DND-41 (cell line): ENCODE results near the gene NEU1.

ENCODE experiments used
- ATAC-seq: fragments of 200-7000 bp; cut with Tn5 transposase; 3 replicates; pipeline ENCODE4 v1.9.1; 2021; ENCODE audit warnings: low read depth; ENCODE audit not compliant: insufficient read depth
- DNase-seq: peaks from one replicate; pipeline ENCODE4 v3.0.0-alpha.2; 2020
- H2AFZ ChIP-seq: 2 replicates; pipeline ENCODE4 v1.6.0; 2012; ENCODE audit warnings: low read depth, low read length
- H3K27ac ChIP-seq: 2 replicates; pipeline ENCODE4 v1.5.1; 2012; ENCODE audit warnings: low read length, inconsistent platforms
- H3K27me3 ChIP-seq: fragments of 200-600 bp; sonication (generic); 2 replicates; pipeline ENCODE4 v1.6.0; 2012; ENCODE audit warnings: low read length, mild to moderate bottlenecking, inconsistent platforms; ENCODE audit not compliant: insufficient read depth, poor library complexity
- H3K36me3 ChIP-seq: 2 replicates; pipeline ENCODE4 v1.5.1; 2012; ENCODE audit warnings: low read length, inconsistent platforms; ENCODE audit not compliant: insufficient read depth
- H3K4me1 ChIP-seq: 2 replicates; pipeline ENCODE4 v1.5.1; 2012; ENCODE audit warnings: mild to moderate bottlenecking, low read length; ENCODE audit not compliant: insufficient read depth
- H3K4me2 ChIP-seq: 2 replicates; pipeline ENCODE4 v1.6.0; 2012; ENCODE audit warnings: mild to moderate bottlenecking, moderate library complexity, low read length, inconsistent platforms; ENCODE audit not compliant: insufficient read depth
- H3K4me3 ChIP-seq, 2 experiments: fragments of 200-600 bp in 1 of 2; shearing (Covaris generic) in 1 of 2; 2 replicates each; pipeline ENCODE4 v1.5.1; 2012 to 2016; ENCODE audit warnings: inconsistent platforms in 2 of 2, low read length in 2 of 2, mild to moderate bottlenecking in 2 of 2, low read depth in 1 of 2, moderate library complexity in 1 of 2
- H3K79me2 ChIP-seq: 2 replicates; pipeline ENCODE4 v1.6.0; 2012; ENCODE audit warnings: low read length, inconsistent platforms; ENCODE audit not compliant: insufficient read depth
- H3K9ac ChIP-seq: 2 replicates; pipeline ENCODE4 v1.6.0; 2012; ENCODE audit warnings: low read depth, mild to moderate bottlenecking, inconsistent platforms, low read length, moderate library complexity
- H3K9me3 ChIP-seq: 2 replicates; pipeline ENCODE4 v1.5.1; 2012; ENCODE audit warnings: low read length, moderate library complexity, mild to moderate bottlenecking, inconsistent platforms; ENCODE audit not compliant: insufficient read depth, severe bottlenecking
- H4K20me1 ChIP-seq: 2 replicates; pipeline ENCODE4 v1.6.0; 2012; ENCODE audit warnings: low read length; ENCODE audit not compliant: insufficient read depth
- CTCF ChIP-seq: IDR thresholded peaks from 2 replicates; pipeline ENCODE4 v1.5.1; 2012; ENCODE audit warnings: borderline replicate concordance, low read length, moderate library complexity, mild to moderate bottlenecking; ENCODE audit not compliant: poor library complexity, severe bottlenecking; ENCODE audit errors: extremely low read depth
- EZH2 ChIP-seq: IDR thresholded peaks from 3 replicates; pipeline ENCODE4 v1.6.1; 2012; ENCODE audit warnings: borderline replicate concordance, low read depth, mild to moderate bottlenecking, moderate library complexity, low read length, inconsistent platforms; ENCODE audit not compliant: severe bottlenecking

NEU1 gene

GRCh38 chr6:31837369-31838113, 25.1 kb downstream of the NEU1 start:
- peak overlapping the region; percentile 32 for H3K27ac ChIP-seq
- H4K20me1 ChIP-seq = peaks cover 40% of the 10 kb centered on the region
- H3K79me2 ChIP-seq = peaks cover 65% of the 10 kb centered on the region

GRCh38 chr6:31836474-31837368, 25.9 kb downstream of the NEU1 start:
- ATAC-seq = no peak
- TF ChIP-seq CTCF = no peak
- no peak for DNase-seq
- H3K36me3 ChIP-seq = peaks cover 53% of the 10 kb centered on the region
- peak overlapping the region; percentile 81 for H3K9ac ChIP-seq
- no peaks in the 10 kb centered on the region for H3K9me3 ChIP-seq
- H2AFZ ChIP-seq = no peak overlapping the region
- H3K27me3 ChIP-seq = no peaks in the 10 kb centered on the region
- peaks cover 67% of the 10 kb centered on the region for H3K79me2 ChIP-seq
- H3K27ac ChIP-seq = peak overlapping the region; percentile 95
- H4K20me1 ChIP-seq = peaks cover 40% of the 10 kb centered on the region
- H3K4me3 ChIP-seq = peak overlapping the region; percentile 86 to 92; a peak in 3 of 4 replicates
- H3K4me2 ChIP-seq = peak overlapping the region; percentile 88
- H3K4me1 ChIP-seq = peaks cover 52% of the 10 kb centered on the region

More at GRCh38 chr6:31837369-31838113, 25.1 kb downstream of the NEU1 start:
- H3K9me3 ChIP-seq = no peaks in the 10 kb centered on the region
- no peaks in the 10 kb centered on the region for H3K27me3 ChIP-seq
- H3K4me3 ChIP-seq = peak overlapping the region; percentile 86 to 92; a peak in 3 of 4 replicates
- peaks cover 53% of the 10 kb centered on the region for H3K36me3 ChIP-seq
- peak overlapping the region; percentile 88 for H3K4me2 ChIP-seq
- H2AFZ ChIP-seq = no peak overlapping the region
- H3K9ac ChIP-seq = peak overlapping the region; percentile 81
- DNase-seq (no peak), ATAC-seq (no peak)
- TF ChIP-seq CTCF (no peak), EZH2 (no peak)
- peaks cover 48% of the 10 kb centered on the region for H3K4me1 ChIP-seq

- Histone ChIP-seq H4K20me1 (peaks cover 40% of the 10 kb centered on the region), H2AFZ (no peak overlapping the region), H3K9me3 (no peaks in the 10 kb centered on the region), H3K36me3 (peaks cover 53% of the 10 kb centered on the region), H3K4me2 (peak overlapping the region; percentile 88), H3K79me2 (peaks cover 73% of the 10 kb centered on the region), H3K27ac (peak overlapping the region; percentile 95), H3K9ac (peak overlapping the region; percentile 81), H3K4me1 (peaks cover 58% of the 10 kb centered on the region), H3K4me3 (peak overlapping the region; percentile 86 to 92; a peak in 3 of 4 replicates), H3K27me3 (no peaks in the 10 kb centered on the region)
- no peak for DNase-seq
- TF ChIP-seq CTCF (no peak), EZH2 (no peak)
- ATAC-seq = no peak
Observed at GRCh38 chr6:31836047-31836473, 26.6 kb downstream of the NEU1 start.
